ENCODE data around the gene TIMM29. TPM values are rescaled to one million over a fixed set of nuclear protein-coding genes. Genes with fewer than 3 reads are reported as not detected.
A peak's percentile ranks its signal among the peaks of the same experiment; 100 is the strongest.

TIMM29 gene
- 23.8 TPM for total RNA-seq

DNA sequence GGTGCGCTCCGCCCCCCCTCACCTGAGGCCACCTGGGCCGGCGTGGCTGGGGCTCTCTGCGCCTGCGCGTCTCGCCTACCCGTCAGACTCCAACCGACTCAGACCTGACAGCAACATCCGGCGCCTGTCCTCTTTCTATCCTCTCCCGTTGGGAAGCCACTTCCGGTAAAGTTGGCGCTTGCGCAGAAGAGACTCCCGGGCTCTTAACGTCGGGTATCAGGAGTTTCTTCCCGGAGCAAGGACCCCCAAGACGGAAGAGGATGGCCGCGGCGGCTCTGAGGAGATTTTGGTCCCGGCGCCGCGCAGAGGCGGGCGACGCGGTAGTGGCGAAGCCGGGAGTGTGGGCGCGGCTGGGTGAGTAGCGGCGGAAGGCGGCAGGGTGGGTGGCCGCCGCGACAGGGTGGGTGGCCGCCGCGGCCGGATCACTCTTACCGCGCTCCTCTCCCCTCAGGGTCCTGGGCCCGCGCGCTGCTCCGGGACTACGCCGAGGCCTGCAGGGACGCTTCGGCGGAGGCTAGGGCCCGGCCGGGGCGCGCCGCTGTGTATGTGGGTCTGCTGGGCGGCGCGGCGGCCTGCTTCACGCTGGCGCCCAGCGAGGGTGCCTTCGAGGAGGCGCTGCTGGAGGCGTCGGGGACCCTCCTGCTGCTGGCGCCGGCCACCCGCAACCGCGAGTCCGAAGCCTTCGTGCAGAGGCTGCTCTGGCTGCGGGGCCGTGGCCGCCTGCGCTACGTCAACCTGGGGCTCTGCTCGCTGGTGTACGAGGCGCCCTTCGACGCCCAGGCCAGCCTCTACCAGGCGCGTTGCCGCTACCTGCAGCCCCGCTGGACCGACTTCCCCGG, at the start of gene TIMM29, which contains the start of gene YIPF2:
TSS of gene TIMM29 (plus strand) at position 249 of the 839 bp plus-strand sequence. CDS start at position 261, 12 bp downstream.
TSS of gene YIPF2 (minus strand) at position 77 of the 839 bp plus-strand sequence. CDS start 229 bp downstream, outside the sequence.
- DNase-seq (ENCODE audit: low spot score): peak; percentile 98

GRCh38 chr19:10881403-10882107, 47.1 kb upstream of the TIMM29 start:
- DNase-seq (ENCODE audit: low spot score): no peak

- DNase-seq (ENCODE audit: low spot score): no peak
Measured at GRCh38 chr19:10882108-10882457, 46.5 kb upstream of the TIMM29 start.

- no peak for DNase-seq (ENCODE audit: low spot score)
Measured at GRCh38 chr19:10884274-10884673, 44.3 kb upstream of the TIMM29 start.

GRCh38 chr19:10885201-10886169, 43.1 kb upstream of the TIMM29 start:
- no peak for DNase-seq (ENCODE audit: low spot score)

DNA sequence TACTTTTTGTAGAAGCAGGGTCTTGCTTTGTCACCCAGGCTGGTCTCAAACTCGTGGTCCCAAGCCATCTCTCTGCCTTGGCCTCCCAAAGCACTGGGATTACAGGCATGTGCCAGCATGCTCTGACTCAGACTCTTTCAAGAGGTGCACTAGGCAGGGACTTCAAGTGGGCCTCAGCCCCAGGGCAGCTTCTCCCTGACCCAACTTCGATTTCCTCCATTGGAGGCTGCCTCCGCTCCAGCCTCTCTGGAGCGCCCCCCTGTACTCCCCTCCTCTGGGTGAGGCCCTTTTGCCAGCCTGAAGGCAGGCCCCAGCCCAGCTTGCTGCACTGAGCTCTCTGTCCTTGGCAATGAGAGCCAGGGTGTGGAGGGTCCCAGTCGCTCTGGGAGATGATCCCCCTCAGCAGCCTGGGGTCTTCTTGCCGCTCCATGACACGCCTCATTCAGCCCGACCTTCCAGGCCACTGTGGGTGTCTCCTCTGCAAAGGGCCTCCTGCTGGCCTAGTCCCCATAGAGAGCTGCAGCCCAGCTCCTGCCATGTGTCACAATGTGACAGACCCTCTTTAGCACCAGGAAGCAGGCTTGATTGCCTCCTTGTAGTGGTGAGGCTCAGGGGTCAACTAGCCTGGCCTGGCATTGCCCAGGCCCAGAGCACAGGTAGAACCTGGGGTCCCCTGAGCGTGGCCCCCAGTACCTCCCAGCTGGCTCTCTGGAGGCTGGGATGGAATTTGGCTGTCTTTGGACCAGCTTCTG, 40.8 kb upstream of the TIMM29 start:
- no peak for DNase-seq (ENCODE audit: low spot score)

GRCh38 chr19:10888421-10888866, 40.2 kb upstream of the TIMM29 start:
- DNase-seq (ENCODE audit: low spot score): no peak

GRCh38 chr19:10889880-10890279, 38.7 kb upstream of the TIMM29 start:
- DNase-seq (ENCODE audit: low spot score): no peak

DNA sequence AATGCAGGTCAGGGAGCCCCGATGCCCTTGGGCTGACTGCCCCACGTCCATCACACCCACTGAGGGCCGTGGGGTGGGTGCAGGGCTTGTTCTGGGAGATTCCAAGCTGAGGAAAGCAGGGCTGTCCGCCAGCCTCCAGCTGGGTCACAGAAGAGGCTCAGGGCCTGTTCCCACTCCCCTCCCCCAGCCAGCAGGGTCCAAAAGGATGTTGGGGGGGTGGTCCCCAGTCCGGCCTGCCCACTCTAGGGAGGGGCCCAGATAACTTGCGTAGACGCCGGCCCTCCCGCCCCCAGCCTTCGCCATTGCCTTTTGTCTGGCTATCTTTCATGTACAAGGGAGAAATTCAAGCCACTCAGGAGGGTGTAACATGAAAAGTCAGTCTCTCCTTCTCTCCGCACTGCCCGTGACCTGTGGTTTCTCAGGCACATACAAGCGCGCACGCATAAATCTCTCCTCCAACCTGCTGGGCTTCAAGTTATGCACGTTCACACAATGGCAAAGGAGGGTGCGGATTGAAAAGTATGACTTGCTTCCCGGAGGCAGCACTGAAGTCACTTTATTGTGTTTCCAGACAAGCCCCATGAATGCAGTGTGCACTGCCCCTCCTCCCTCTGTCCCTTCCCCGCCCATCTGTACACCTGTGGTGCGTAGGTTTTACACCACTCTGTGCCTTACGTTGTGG, 37.1 kb upstream of the TIMM29 start:
- no peak for DNase-seq (ENCODE audit: low spot score)

DNA sequence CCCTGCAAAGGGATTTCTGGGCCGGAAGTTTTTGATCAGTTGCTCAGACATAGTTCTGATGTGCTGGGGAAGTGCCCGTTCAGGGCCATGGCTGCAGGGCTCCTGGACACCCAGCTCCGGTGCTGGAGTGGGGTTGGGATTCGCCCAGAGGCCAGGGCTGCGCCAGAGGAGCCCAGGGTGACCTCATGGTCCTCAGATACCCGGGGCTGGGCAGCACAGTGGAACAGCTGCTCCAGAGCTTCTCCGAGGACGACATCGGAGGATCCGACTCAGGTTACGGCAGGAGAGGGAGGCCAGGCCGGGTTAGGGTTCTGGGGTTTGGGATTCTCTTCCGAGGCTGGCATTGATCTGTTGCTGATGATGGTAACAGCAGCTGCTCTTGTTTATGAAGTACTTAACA, 36.4 kb upstream of the TIMM29 start:
- no peak for DNase-seq (ENCODE audit: low spot score)

GRCh38 chr19:10894911-10895213, 33.7 kb upstream of the TIMM29 start:
- DNase-seq (ENCODE audit: low spot score): no peak

DNA sequence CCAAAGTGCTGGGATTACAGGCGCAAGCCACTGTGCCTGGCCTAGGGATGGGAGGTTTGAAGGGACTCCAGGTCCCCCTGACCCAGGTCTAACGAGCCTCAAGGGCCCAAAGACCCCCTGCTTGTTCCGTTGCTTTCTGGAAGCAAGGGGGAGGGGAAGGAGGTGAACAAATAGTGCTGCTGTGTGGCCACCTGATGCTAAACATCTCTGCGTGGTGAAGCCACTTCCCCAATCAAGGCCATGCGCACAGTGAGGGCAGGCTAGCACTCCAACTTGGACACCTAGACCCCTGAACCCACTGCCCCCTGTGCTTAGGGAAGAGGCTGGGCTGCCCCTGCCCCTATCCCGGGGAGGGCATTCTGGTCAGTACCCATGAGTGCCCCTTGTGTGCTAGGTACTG, 33.2 kb upstream of the TIMM29 start:
- DNase-seq (ENCODE audit: low spot score): no peak

- DNase-seq (ENCODE audit: low spot score): no peak
Measured at GRCh38 chr19:10895920-10896319, 32.7 kb upstream of the TIMM29 start.

DNA sequence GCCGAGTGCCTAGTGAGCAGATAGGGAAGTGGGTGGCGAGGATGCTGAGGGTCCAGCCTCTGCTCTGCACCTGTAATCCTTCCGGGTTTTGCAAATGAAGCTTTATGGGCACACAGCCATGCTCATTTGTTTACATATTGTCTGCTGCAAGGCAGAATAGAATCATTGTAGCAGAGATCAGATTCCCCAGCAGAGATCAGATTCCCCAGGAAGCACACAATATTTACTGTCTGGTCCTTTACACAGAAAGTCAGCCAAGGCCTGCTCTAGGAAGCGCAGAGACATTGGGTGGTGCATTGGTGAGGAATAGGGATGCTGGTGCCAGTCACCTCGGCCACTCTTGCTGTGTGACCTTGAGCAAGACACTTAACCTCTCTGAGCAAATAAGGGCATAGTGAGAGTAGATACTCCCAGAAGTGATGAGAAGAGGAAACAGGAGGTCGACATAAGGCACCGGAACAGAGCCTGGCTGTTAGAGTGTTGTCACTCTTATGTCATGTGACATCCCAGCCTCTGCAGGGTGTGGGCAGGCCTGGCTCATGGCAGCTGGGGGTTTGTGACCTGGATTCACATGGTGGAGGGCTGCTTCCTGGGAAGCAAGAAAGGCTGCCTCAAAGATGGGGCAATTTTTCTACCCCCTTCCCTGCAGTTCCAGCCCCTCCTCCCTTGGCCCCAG, 31.6 kb upstream of the TIMM29 start:
- no peak for DNase-seq (ENCODE audit: low spot score)

DNA sequence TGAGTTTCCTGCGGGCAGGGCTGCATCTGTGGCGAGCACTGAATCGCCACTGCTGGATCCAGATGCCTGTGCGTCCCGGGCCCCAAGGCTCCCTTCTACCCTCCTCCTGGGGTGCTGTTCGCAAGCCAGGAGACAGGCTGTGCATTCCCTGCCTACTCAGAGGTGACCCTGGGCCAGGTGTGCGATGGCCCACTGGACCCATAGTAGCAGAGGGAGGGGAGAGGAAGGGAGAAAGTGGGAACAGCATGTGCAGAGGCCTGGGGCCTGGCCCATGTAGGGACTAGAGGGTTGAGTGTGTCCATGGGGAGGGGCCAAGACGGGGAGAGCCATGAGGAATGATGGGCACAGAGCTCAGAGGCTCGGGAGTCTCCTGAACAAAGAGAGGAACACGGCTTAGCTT, 30.0 kb upstream of the TIMM29 start:
- DNase-seq (ENCODE audit: low spot score): no peak

DNA sequence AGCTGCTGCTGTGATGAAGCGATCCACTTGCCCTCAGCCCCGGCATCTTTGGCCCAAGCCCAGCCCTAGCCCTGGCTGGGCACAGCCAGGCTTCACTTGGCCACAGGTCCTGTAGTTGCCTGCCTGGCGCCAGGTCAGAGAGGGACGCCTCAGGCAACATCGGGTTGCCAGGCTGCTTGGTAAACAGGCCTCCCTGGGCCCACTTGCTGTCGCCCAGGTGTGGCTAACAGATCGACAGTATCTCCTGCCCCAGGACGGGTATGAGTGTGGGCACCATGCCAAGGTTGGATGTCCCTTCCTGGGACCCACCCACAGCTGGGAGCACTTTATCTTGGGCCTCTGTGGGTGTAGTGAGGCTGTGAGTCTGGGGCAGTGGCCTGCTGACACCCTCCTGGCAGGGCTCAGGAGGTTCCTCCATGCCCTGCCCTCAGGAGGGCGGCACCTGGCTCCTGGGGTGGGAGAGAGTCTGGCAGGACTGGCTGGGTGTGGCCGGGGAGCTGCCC, 29.4 kb upstream of the TIMM29 start:
- peak; percentile 36 for DNase-seq (ENCODE audit: low spot score)

- DNase-seq (ENCODE audit: low spot score): no peak
Measured at GRCh38 chr19:10907925-10908324, 20.7 kb upstream of the TIMM29 start.

DNA sequence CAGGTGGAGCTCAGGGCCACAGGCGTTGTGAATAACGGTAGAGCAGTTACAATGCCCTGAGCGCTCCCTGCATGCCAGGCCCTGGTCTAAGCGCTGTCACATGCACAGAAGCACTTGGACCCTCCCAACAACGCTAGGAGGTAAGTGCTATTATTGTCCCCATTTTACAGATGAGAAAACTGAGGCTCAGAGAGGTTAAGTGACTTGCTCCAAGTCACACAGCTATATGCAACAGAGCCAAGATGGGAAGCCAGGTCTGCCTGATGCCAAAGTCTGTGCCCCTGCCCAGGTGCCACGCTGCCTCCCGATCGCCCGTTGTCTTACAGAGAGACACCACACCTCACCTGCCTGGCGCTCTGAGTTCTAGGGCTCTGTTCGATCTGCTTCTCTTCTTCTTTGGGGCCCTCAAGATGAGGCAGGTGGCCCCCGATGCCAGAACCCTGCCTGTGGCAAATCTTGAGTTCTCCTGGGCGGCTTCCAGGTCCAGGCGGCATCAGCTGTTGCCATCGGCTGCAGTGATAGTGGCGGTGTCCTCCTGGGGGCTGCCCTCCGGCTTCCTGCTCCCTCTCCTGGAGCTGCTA, 20.1 kb upstream of the TIMM29 start:
- no peak for DNase-seq (ENCODE audit: low spot score)

GRCh38 chr19:10911579-10912363, 16.8 kb upstream of the TIMM29 start:
- no peak for DNase-seq (ENCODE audit: low spot score)
